M059J (cell line): Measurements from ENCODE around the gene UBE2J2. TPM values are rescaled to one million over a fixed set of nuclear protein-coding genes. Genes with fewer than 3 reads are reported as not detected.

Source experiments
- DNase-seq: peaks from one replicate; pipeline ENCODE4 v3.0.0-alpha.2; 2012; ENCODE audit warnings: low read depth
- total RNA-seq: library from RNA; depleted of rRNA; stranded (reverse); fragments of >200 nt; shearing (Covaris generic); gene quantifications from 2 replicates; pipeline ENCODE4 v1.2.3, GENCODE V29; 2014

The UBE2J2 gene
- total RNA-seq, 1 experiment from 2014 or later: 59.5 TPM

DNA sequence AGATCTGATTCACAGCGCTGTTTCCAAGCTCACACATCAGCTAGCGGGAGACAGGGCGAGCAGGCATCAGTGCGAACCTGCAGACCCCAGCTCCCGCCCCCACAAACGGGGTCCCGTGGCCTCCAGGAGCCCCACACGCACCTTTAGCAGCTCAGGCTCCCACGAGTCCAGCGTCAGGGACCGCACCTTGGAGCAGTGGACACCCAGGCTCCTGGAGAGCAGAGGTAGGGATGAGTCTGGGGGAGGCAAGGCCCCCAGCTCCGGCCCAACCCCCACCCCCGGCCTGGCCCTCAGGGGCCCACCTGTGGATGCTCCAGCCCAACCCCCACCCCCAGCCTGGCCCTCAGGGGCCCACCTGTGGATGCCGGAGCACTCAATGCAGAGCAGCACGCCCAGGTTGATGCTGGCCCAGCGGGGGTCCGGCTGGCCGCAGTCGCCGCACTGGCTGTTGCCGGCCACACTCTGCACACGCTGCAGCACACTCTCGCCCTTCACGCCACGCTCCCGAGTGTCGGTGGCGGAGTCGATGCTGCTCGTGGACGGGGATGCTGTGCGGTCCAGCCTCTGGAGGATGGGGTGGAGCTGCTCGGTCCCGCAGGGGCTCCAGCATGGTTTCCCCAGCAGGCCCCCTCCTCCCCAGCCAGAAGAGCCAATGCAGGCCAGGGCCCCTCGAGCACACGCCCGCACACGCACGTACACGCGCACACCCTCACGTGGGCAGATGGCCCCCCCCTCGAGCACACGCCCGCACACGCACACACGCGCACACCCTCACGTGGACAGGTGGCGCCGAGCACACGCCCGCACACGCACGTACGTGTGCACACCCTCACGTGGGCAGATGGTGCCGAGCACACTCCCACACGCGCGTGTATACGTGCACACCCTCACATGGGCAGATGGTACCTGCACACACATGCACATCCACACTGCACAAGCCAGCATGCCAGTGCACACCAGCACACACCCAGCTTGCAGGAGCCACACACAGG is 22.7 kb upstream of the UBE2J2 start:
- DNase-seq: no peak

DNA sequence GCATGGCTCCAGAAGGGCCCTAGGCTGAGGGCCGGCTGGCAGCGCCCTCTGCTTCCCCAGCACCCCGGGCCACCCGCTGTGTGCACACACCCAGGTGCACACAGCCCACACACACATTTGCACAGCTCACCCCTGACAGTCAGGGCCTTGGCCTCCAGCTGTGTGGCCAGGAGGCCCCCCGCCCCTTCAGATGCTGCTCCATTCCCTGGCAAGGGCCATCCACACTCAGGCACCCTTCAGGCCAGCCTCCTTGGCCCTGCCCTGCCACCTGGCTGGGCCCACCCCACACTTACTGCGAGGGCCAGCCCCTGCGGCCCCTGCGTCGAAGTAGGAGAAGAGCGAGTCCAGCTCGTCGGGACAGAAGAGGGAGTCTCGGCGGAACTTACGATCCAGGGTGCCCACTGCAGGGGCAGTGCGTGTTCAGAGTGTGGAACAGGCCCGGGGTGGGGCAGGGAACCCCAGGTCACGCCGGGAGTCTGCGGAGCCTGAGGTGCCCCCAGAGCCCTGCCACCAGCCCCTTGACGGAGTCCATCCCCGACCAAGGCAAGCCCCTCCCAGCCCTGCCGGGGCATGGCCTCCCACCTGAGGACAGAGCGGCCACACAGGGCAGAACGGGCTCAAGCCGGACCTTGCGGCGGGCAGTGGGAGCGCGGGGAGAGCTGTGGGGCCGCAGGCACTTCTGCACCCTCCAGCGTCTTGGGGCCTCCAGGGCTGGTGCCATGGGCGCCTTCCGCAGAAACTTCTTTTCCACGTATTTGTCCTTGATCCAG is 21.7 kb upstream of the UBE2J2 start:
- DNase-seq: no peak

DNA sequence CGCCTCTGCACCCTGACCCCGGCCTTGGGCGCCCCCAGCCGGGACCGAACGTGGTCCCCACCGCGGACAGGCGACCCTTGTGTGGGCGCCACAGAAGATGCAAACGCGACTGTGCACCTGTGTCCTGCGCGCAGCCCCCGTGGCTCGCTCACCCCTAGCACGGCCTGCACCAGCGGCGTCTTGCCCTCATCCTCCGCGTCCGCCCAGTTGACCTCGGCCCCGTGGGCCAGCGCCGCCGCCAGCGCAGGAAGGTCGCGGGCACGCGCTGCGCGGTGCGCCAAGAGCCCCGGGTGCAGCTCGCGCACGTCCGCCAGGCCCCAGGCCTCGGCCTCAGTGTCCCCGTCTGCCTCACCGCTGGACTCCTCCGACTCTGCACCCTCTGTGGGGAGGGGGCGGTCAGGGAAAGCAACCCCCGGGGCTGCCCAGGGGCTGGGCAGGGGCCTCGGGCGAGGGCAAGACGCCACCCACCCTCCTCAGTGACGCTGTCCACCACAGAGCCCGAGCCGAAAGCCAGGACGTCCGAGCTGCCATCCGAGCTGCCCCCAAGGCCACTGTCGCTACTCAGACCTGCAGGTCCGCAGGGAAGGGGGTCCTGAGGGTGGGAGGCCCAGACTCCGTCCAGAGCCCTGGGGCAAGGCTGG is 20.7 kb upstream of the UBE2J2 start:
- no peak for DNase-seq

DNA sequence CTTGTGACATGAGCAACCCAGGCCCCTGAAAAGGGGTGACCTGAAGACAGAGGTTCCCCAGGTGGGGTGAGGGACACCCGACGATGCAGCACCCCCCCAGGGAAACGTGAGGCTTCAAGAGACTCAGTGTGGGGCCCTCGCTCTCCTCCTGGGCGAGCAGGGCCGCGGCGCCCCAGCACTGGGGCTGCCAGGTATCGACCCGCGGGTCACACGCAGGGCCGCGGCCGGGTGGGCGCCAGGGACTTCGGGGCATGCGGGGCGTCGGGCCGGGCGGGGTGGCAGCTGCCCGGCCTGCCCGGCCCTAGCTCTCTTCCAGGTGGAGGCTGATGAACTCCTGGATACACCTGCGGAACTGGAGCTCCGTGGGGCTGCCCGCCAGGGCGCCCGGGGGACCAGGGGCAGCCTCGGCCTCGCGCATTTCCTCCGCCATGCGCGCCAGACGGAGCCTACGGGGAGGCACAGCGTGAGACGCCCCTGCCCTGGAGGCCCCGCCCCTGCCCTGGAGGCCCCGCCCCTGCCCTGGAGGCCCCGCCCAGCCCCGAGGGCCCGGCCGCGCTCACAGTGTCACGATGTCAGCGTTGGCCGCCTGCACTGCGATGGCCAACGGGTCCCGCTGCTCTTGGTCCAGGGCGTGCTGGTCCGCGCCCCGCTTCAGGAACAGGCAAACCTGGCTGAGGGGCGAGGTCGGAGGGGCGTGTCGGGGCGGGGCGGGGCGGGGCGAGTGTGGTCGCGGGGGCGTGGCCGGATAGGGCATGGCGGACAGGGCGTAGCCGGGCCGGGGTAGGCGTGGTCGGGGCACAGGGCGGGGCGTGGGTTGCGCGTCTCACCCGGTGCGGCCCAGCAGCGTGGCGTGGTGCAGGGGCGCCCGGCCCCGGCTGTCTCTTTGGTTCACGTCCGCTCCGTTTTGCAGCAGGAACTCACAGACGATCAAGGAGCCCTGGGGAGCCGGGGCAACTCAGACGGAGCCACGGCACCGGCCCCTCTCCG is 19.9 kb upstream of the UBE2J2 start:
- DNase-seq: no peak

DNA sequence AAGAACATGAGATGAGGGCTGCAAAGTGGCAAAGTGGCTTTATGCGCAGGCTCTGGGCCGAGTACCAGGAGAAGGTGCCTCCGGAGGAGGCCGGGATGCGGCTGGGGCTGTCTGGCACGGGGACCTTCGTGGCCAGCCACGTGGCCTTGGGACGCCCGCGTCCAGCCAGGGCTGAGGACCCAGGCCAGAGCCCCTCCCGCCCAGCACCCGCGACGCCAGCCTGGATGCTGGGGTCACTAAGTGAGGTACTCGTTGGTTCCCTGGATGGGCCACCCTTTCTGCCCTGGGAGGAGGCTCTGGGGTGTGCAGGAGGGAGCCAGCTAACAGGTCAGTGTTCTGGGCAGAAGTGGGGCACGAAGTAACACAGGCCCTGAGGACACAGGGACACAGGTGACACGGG is 19.2 kb upstream of the UBE2J2 start:
- DNase-seq: no peak

DNA sequence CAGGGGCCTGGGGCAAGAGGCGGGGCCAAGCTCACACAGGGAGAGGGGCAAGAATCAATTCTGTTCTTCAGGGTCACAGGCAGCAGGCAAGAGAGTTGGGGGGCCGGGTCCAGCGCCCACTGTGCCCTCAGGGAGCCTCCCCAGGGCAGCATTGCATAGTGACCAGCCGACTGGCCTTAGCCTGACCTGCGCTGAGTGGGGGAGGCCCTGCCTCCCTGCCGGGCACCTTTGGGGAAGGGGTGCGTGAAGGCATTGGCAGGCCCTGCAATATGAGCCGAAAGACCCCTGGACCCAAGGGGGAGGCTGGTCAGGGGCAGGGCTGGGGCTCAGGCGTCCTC is 18.8 kb upstream of the UBE2J2 start:
- DNase-seq: no peak

DNA sequence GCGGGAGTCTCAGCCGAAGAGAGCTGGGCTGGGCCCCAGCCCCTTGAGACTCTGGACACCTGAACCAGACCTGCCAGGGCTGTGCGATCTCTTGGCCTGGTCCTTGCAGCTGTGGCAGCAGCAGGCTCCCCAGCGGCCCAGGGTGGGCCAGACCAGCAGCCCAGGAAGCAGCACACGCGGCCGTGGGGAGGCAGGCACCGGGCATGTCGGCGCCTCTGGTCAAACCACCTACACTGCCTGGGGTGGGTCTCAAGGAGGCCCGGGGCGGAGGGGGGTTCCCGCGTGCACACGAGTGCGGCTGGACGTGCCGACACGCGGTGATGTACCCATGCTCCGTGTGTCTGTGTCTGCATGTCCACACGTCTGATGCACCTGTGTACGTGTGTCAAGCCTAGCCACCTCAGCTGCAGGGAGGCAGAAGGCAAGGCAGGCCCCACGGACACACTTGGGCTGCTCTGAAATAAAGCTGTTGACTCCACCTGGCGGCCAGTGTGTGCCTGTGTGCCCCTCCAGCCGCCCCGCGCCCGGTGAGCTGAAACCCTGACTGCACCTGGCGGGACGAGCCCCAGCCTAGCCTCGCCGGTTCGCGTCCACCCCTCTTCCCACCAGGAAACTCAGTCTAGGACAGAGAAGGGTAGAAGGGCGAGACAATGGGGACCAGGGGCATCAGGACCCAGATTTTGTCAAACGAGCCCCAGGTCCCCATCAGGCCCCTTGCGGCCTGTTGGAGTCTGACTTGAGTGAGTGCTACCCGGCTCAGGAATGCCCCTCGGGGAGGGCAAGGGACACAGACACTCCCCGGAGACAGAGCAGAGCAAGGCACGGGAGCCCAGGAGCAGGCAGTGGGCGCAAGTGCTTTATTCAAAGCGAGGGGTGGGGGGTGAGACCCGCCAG is 18.1 kb upstream of the UBE2J2 start:
- DNase-seq: peak; percentile 63

DNA sequence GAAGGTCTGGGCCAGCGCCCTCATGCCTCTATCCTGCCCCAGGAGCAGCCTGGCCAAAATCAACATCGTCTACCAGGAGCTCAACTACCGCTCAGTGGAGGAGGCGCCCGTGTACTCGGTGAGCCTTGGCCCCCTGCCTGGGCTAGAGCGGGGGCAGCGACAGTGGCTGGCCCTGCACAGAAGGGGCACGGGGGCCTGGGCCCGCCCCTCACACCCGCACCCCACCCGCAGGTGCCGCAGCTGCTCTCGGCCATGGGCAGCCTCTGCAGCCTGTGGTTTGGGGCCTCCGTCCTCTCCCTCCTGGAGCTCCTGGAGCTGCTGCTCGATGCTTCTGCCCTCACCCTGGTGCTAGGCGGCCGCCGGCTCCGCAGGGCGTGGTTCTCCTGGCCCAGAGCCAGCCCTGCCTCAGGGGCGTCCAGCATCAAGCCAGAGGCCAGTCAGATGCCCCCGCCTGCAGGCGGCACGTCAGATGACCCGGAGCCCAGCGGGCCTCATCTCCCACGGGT is 17.4 kb upstream of the UBE2J2 start:
- DNase-seq: no peak

DNA sequence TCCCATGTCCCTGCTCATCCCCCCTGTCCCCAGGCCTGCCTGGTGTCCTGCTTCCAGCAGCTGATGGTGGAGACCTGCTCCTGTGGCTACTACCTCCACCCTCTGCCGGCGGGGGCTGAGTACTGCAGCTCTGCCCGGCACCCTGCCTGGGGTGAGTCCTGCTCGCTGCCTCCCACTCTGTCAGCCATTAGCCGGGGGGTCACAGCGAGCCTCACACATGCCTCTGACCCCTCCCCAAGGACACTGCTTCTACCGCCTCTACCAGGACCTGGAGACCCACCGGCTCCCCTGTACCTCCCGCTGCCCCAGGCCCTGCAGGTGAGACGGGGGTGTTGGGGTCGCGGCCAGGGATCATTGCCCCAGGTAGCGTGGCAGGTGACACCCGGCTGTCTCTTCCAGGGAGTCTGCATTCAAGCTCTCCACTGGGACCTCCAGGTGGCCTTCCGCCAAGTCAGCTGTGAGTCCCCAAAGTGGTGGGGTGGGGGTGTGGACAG is 16.6 kb upstream of the UBE2J2 start:
- DNase-seq: peak; percentile 36

DNA sequence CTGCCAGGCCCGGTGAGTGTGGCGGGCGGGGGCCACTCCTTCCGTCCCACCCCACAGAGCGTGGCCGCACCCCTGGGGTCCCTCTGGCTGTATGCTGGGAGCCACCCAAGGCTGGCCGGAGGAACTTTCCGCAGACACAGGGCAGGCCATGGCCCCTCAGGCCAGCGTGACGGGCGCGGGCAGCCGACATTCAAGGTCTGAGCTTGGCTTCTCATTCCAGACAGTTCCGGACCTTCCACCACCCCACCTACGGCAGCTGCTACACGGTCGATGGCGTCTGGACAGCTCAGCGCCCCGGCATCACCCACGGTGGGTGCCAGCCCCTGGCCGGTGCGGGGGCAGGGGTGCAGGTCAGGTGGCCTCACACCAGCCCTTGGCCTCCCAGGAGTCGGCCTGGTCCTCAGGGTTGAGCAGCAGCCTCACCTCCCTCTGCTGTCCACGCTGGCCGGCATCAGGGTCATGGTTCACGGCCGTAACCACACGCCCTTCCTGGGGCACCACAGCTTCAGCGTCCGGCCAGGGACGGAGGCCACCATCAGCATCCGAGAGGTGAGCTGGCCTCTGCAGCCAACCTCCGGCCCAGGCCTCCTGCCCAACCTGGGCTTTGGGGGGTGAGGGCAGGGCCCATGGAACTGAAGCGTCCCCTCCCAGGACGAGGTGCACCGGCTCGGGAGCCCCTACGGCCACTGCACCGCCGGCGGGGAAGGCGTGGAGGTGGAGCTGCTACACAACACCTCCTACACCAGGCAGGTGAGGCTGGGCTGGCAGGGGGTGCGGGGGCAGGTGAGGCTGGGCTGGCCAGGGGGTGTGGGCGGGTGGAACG is 13.8 kb upstream of the UBE2J2 start:
- DNase-seq: no peak

DNA sequence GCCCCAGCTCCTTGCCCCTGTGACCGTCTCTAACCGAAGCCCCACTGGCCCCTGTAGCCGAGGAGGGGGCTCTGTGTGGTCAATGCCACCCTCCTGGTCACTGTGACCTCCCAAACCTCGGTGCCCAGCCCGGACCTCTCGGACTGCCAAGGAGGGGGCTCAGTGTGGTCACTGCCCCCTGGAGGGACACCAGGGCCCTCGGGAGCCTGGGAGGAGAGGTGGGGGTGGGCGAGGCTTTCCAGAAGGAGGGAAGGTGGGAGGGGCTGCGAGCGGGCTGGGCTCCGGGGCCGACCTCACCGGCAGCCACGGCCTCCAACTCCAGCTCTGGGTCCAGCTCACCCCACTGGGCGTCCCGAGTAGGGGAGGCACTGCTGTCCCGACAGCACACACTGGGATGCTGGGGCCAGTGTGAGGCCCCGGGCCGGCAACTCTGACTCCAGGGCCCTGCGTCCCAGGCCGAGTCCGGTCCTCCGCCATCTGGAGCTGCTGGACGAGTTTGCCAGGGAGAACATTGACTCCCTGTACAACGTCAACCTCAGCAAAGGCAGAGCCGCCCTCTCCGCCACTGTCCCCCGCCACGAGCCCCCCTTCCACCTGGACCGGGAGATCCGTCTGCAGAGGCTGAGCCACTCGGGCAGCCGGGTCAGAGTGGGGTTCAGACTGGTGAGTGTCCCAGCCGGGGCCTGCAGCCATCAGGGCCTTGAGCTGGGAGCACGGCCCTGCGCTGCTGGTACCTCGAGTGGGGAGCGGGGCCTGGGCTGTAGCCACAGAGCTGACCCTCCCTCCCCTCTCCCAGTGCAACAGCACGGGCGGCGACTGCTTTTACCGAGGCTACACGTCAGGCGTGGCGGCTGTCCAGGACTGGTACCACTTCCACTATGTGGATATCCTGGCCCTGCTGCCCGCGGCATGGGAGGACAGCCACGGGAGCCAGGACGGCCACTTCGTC is 12.9 kb upstream of the UBE2J2 start:
- no peak for DNase-seq

DNA sequence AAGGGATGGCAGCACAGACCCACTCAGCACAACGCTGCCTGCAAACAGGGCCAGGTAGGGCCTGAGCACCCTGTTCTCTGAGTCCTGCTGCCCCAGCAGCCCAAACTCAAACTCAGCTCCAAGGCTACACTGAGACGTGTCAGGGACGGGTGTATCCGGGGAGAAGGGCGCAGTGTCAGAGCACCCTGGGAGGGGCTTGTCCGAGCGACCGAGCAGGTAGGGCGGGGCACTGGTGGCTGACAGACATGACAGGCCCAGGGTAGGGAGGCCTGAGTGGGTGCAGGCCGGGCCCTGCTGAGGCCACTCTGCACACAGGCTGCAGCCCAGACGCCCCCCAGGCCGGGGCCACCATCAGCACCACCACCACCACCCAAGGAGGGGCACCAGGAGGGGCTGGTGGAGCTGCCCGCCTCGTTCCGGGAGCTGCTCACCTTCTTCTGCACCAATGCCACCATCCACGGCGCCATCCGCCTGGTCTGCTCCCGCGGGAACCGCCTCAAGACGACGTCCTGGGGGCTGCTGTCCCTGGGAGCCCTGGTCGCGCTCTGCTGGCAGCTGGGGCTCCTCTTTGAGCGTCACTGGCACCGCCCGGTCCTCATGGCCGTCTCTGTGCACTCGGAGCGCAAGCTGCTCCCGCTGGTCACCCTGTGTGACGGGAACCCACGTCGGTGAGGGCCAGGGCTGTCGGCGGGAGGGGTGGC is 12.1 kb upstream of the UBE2J2 start:
- no peak for DNase-seq

DNA sequence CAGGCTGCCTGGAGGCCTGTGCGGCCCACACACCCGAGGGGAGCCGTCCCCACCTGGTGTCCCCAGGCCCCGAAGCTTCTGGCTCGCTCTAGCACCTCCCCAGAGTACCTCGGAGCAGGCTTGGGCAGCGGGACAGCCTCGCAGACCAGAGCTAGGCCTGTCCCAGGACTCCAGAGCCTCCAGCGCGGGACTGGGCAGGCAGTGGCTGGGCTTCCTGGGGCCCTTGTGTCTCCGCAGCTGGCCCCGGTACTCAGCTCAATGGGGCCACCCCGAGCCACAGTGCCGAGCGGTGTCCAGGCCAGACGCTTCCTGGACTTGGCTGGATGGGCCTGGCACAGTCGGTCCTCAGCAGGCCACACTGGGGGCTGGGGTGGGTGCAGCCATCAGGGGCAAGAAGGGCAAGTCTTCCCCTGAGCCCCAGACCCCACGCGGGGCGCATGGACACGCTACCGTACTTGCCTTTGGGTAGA is 11.5 kb upstream of the UBE2J2 start:
- no peak for DNase-seq

DNA sequence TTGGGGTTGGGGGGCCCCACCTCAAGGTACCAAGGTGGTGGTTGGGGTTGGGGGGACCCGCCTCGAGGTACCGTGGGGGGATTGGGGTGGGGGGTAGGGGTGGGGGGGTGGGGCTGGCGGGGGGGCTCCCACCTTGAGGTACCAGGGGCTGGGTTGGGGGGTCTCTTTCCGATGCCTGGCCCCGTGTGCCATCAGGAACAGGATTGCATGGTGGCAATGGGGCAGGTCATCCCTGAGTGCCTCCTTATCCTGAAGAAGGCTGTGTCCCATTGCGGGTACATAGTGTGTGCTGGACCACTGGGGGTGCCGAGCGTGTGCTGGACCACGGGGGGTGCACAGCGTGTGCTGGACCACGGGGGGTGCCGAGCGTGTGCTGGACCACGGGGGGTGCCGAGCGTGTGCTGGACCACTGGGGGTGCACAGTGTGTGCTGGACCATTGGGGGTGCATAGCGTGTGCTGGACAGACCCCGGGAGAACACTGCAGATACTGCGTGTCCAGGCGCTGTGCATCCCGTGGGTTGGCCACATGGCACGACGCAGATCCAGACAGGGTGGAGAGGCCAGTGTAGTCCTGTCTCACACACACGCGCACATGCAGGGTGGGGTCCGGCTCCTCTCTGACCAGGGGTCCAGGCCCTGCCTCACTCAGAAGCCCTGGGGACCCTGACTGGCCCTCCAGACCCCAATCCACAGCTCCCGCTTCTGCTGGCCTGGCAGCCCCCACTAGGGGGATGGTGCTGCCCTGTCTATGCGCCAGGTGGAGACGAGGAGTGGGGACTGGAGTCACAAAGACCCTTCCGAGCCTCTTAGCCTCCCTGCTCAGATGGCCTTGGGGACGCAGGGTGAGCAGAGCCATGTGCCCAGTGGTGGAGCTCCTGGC is 10.8 kb upstream of the UBE2J2 start:
- no peak for DNase-seq

DNA sequence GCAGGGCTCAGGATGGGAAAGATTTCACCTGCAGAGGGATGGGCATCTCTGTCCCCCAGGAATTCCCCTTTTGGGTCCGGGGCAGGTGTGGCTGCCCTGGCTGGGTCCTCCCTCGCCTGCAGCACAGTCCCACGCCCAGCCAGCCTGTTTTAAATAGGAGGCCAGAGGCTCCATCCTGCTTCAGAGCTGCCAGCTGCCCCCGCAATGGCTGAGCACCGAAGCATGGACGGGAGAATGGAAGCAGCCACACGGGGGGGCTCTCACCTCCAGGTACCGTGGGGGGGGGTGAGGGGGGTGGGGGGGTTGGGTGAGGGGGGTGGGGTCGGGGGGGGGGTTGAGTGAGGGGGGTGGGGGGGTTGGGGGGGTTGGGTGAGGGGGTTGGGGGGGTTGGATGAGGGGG is 10.2 kb upstream of the UBE2J2 start:
- DNase-seq: peak; percentile 36

DNA sequence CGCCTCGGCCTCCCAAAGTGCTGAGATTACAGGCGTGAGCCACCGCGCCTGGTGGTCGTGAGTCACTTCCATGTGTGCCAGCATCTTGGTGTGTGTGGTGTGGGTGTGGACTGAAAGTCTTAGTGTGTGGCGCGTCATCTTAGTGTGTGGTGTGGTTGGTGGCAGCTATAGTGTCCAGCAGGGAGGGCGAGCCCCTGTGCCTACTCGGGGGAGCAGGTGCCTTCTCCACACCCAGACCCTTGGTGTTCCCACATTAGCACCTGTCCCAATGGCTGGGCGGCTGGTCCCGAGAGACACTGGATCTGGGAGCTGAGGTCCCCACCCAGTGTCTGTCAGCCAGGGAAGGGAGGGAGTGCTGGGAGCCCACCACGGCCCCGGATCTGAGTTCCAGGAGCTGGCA is 9.3 kb upstream of the UBE2J2 start:
- DNase-seq: peak; percentile 76
